ENCODE results near the gene HCCS.
"Not testable (repeated sequence)": the region's sequence is repeated elsewhere in the genome, so short reads cannot be mapped to it uniquely, and the experiment has no call there.

- TF ChIP-seq CTCF, POLR2AphosphoS5 (IDR thresholded peaks at IDR 0.05): not testable (repeated sequence)
These were observed 12.0 kb downstream of the HCCS start for GRCh38 chrX:11123087-11123486.

Data from breast epithelium (tissue), 3 donors.